ENCODE measurements around the gene ALPK3. TPM values are rescaled to one million over a fixed set of nuclear protein-coding genes. Genes with fewer than 3 reads are reported as not detected.
A peak's percentile ranks its signal among the peaks of the same experiment; 100 is the strongest.

The ALPK3 gene
- total and polyA plus RNA-seq, 9 of the 15 experiments (the other 6 are each of a cell fraction or from before 2014, with no cell fraction given): 0.04 to 1.0 (median 0.07) TPM; not detected in 2

GRCh38 chr15:84878504-84878903 lies 61.3 kb downstream of the ALPK3 start (continued):
- no peak for TF ChIP-seq CUX1 (CRISPR knock-in tag; IDR thresholded peaks at IDR 0.05)
- TF ChIP-seq ARID3B (CRISPR knock-in tag; IDR thresholded peaks at IDR 0.05; ENCODE audit: borderline replicate concordance): no peak
- TF ChIP-seq KLF16 (IDR thresholded peaks at IDR 0.05): 0 out of 2 replicates have a peak, but pooled peaks have one; percentile 23
- TF ChIP-seq SMC3 (conservative IDR thresholded peaks at IDR 0.05; ENCODE audit: insufficient read depth, low read depth, low read length): peak; percentile 71
- TF ChIP-seq, protein P1, sequence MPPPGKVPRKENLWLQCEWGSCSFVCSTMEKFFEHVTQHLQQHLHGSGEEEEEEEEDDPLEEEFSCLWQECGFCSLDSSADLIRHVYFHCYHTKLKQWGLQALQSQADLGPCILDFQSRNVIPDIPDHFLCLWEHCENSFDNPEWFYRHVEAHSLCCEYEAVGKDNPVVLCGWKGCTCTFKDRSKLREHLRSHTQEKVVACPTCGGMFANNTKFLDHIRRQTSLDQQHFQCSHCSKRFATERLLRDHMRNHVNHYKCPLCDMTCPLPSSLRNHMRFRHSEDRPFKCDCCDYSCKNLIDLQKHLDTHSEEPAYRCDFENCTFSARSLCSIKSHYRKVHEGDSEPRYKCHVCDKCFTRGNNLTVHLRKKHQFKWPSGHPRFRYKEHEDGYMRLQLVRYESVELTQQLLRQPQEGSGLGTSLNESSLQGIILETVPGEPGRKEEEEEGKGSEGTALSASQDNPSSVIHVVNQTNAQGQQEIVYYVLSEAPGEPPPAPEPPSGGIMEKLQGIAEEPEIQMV (tag; conservative IDR thresholded peaks at IDR 0.05; ENCODE audit: low read depth): no peak
- TF ChIP-seq ATF7 (IDR thresholded peaks at IDR 0.05): 0 out of 2 replicates have a peak, but pooled peaks have one; percentile 22
- peak; percentile 10; the same call in 1 of the 2 replicates for TF ChIP-seq L3MBTL2 (IDR thresholded peaks at IDR 0.05)
- TF ChIP-seq TOE1 (IDR thresholded peaks at IDR 0.05; ENCODE audit: borderline replicate concordance): no peak
- no peak for TF ChIP-seq TOE1 (CRISPR knock-in tag; IDR thresholded peaks at IDR 0.05; ENCODE audit: borderline replicate concordance, low read depth)
- peak; percentile 46; the same call in 1 of the 2 replicates for TF ChIP-seq ZNF143 (CRISPR knock-in tag; IDR thresholded peaks at IDR 0.05)
- no peak for TF ChIP-seq HMGN3 (IDR thresholded peaks at IDR 0.05; ENCODE audit: borderline replicate concordance, extremely low read depth, insufficient read length, low read depth, low read length)
- peak; percentile 91 to 92 (median 91) for TF ChIP-seq CTCF (IDR thresholded peaks at IDR 0.05 in 2 of 3, conservative IDR thresholded peaks at IDR 0.05 in 1 of 3; ENCODE audit: insufficient read depth in 2 of 3, low read depth in 1 of 3, low read length in 3 of 3)
- TF ChIP-seq BHLHE40 (IDR thresholded peaks at IDR 0.05; ENCODE audit: low read length): no peak
- no peak for TF ChIP-seq POLR2G (IDR thresholded peaks at IDR 0.05; ENCODE audit: low read depth, low read length)

Measured in K562 (cell line).